Endothelial cell of umbilical vein (primary cell): ENCODE measurements around the gene FADS2. TPM values are rescaled to one million over a fixed set of nuclear protein-coding genes. Genes with fewer than 3 reads are reported as not detected.

ENCODE experiments used
- BruUV-seq: library from RNA; stranded (reverse); fragments of 400-500 nt; replicated peaks from 2 replicates; lab custom pipeline; 2021; lab: Mats Ljungman, UMichigan
- CTCF ChIA-PET: fragments of 300-600, 350-600 bp; sonication (Branson Sonifier 250); formaldehyde crosslinking; loops from one replicate; lab custom pipeline; 2021; ENCODE audit warnings: antibody characterized with exemption, inconsistent platforms; lab: Charles Lee
- POLR2A ChIA-PET: fragments of 300-600, 350-600 bp; sonication (Branson Sonifier 250); formaldehyde crosslinking; loops from one replicate; lab custom pipeline; 2021; ENCODE audit warnings: antibody characterized with exemption, inconsistent platforms; lab: Charles Lee
- DNase-seq: peaks from one replicate; pipeline ENCODE4 v3.0.0-alpha.2; 2011; ENCODE audit warnings: low read depth, low spot score
- FAIRE-seq: peaks from 2 replicates; lab custom pipeline; 2011; peaks lifted over from hg19 to GRCh38; lab: Jason Lieb, UNC
- H2AFZ ChIP-seq: 2 replicates; pipeline ENCODE4 v1.6.0; 2012; ENCODE audit warnings: low read depth, low read length, control low read depth, inconsistent platforms
- H3K27ac ChIP-seq: 2 replicates; pipeline ENCODE4 v1.5.1; 2011; ENCODE audit warnings: low read depth, mild to moderate bottlenecking, control low read depth, low read length, moderate library complexity; ENCODE audit not compliant: insufficient read depth
- H3K27me3 ChIP-seq, 2 experiments: 2 replicates each; pipeline versions ENCODE4 v1.6.0 to v1.6.1; 2011; ENCODE audit warnings: low read length in 2 of 2, mixed read lengths in 1 of 2; ENCODE audit not compliant: control insufficient read depth in 2 of 2, insufficient read depth in 2 of 2
- H3K36me3 ChIP-seq, 2 experiments: 2 replicates in 1 of 2; 3 replicates in 1 of 2; pipeline ENCODE4 v1.5.1; 2011; ENCODE audit warnings: low read length in 2 of 2, mild to moderate bottlenecking in 1 of 2, moderate library complexity in 1 of 2; ENCODE audit not compliant: control insufficient read depth in 2 of 2, insufficient read depth in 2 of 2; ENCODE audit errors: extremely low read depth in 1 of 2
- H3K4me1 ChIP-seq: 3 replicates; pipeline ENCODE4 v1.5.1; 2011; ENCODE audit warnings: mild to moderate bottlenecking, low read length; ENCODE audit not compliant: control insufficient read depth, insufficient read depth; ENCODE audit errors: extremely low read depth
- H3K4me2 ChIP-seq: 2 replicates; pipeline ENCODE4 v1.6.1; 2011; ENCODE audit warnings: low read length, control low read depth, mixed read lengths; ENCODE audit not compliant: insufficient read depth
- H3K4me3 ChIP-seq, 3 experiments: fragments of 200-600 bp in 1 of 3; sonication (generic), shearing (Covaris generic) in 1 of 3; replicated peaks in 1 of 3; 2 replicates each; pipeline ENCODE4 v1.5.1; 2011 to 2016; ENCODE audit warnings: control low read depth in 3 of 3, low read length in 3 of 3, mild to moderate bottlenecking in 2 of 3, inconsistent platforms in 1 of 3, low read depth in 1 of 3, moderate library complexity in 1 of 3; ENCODE audit not compliant: insufficient read depth in 1 of 3
- H3K79me2 ChIP-seq: 2 replicates; pipeline ENCODE4 v1.6.0; 2012; ENCODE audit warnings: low read length, inconsistent platforms; ENCODE audit not compliant: control insufficient read depth, insufficient read depth
- H3K9ac ChIP-seq: replicated peaks from 2 replicates; pipeline ENCODE3; 2011; ENCODE audit warnings: low read length, control low read depth; ENCODE audit not compliant: insufficient read depth; ENCODE audit errors: extremely low read depth
- H3K9me1 ChIP-seq: replicated peaks from 3 replicates; pipeline ENCODE4 v1.6.0; 2011; ENCODE audit warnings: mild to moderate bottlenecking, low read length; ENCODE audit not compliant: control insufficient read depth, insufficient read depth; ENCODE audit errors: extremely low read depth
- H3K9me3 ChIP-seq: replicated peaks from 2 replicates; pipeline ENCODE4 v1.5.1; 2012; ENCODE audit warnings: low read length, inconsistent platforms; ENCODE audit not compliant: control insufficient read depth, insufficient read depth
- H4K20me1 ChIP-seq: replicated peaks from 2 replicates; pipeline ENCODE3; 2011; ENCODE audit warnings: mild to moderate bottlenecking, low read length; ENCODE audit not compliant: control insufficient read depth, insufficient read depth; ENCODE audit errors: extremely low read depth
- EZH2 ChIP-seq: IDR thresholded peaks from 2 replicates; pipeline ENCODE4 v1.6.1; 2012; ENCODE audit warnings: borderline replicate concordance, low read depth, mild to moderate bottlenecking, moderate library complexity, low read length, inconsistent platforms; ENCODE audit not compliant: severe bottlenecking
- FOS ChIP-seq: IDR thresholded peaks from 2 replicates; pipeline ENCODE4 v1.6.1; 2011; ENCODE audit warnings: mild to moderate bottlenecking, low read length, moderate library complexity, borderline replicate concordance; ENCODE audit not compliant: insufficient read depth
- GATA2 ChIP-seq: IDR thresholded peaks from 2 replicates; pipeline ENCODE4 v1.7.0; 2011; ENCODE audit warnings: low read depth, mild to moderate bottlenecking, moderate library complexity, mixed read lengths, low read length; ENCODE audit not compliant: insufficient read length, insufficient read depth
- JUN ChIP-seq: IDR thresholded peaks from 2 replicates; pipeline ENCODE4 v1.6.1; 2011; ENCODE audit warnings: borderline replicate concordance, low read depth; ENCODE audit not compliant: insufficient read length, insufficient read depth
- MYC ChIP-seq: IDR thresholded peaks from one replicate; pipeline ENCODE4 v1.6.1; 2011; ENCODE audit warnings: mild to moderate bottlenecking, low read depth, low read length
- POLR2A ChIP-seq: IDR thresholded peaks from 2 replicates; pipeline ENCODE4 v1.6.1; 2012; ENCODE audit warnings: low read depth, mild to moderate bottlenecking, control low read depth, low read length
- POLR2AphosphoS5 ChIP-seq: IDR thresholded peaks from 2 replicates; pipeline ENCODE4 v1.6.1; 2012; ENCODE audit warnings: low read depth, mild to moderate bottlenecking, control low read depth, low read length, moderate library complexity; ENCODE audit not compliant: insufficient read depth
- dilution Hi-C: fragments of 300-500 bp; cut with MboI; formaldehyde crosslinking; loops from one replicate; pipeline ENCODE4 v1.15.0; 2019; ENCODE audit warnings: low sequenced_read_pairs; ENCODE audit not compliant: extremely low pct_ligation_motif_present
- intact Hi-C: fragments of 100-400 bp; cut with micrococcal nuclease; formaldehyde crosslinking; loops from one replicate; pipeline ENCODE4 v1.10.0; 2022
- polyA plus RNA-seq, 4 experiments: library from polyadenylated mRNA; depleted of rRNA in 3 of 4; stranded (reverse) in 3 of 4; unstranded in 1 of 4; fragments of >200 nt; gene quantifications; 2 replicates each; pipeline versions ENCODE4 v1.2.1 to v1.2.3, GENCODE V29; 2011 to 2012; ENCODE audit warnings: missing spikeins in 1 of 4
- total RNA-seq: library from RNA; stranded (reverse); gene quantifications from 2 replicates; pipeline ENCODE4 v1.2.3, GENCODE V29; 2021
- TF ChIP-seq, protein P1 (sequence below), 2 donors: IDR thresholded peaks; 1 replicate in 1 of 2; 2 replicates in 1 of 2; pipeline ENCODE4 v1.5.1; 2011; ENCODE audit warnings: low read length in 2 of 2, mild to moderate bottlenecking in 2 of 2, moderate library complexity in 2 of 2, control low read depth in 1 of 2, inconsistent platforms in 1 of 2, low read depth in 1 of 2; ENCODE audit not compliant: insufficient read depth in 1 of 2; ENCODE audit errors: extremely low read depth in 1 of 2
- TF ChIP-seq, protein P2 (sequence below): IDR thresholded peaks from 2 replicates; pipeline ENCODE4 v1.6.1; 2011; ENCODE audit not compliant: insufficient read depth, insufficient read length

Gene FADS2
- total and polyA plus RNA-seq, 2 donors (not counting 3 experiments of a cell fraction or from before 2014, with no cell fraction given), result 668 to 898 TPM

GRCh38 chr11:61895718-61896059 lies 67.6 kb downstream of the FADS2 start:
- ChIA-PET POLR2A (no interaction called here), CTCF (interaction anchor here (5.3 to 16.0 kb wide), 5 partner anchors 24 to 213 kb away, joined by 64 to 416 read pairs (median 276); no protein-coding TSS in a partner anchor)
- Histone ChIP-seq H4K20me1 (no peaks in the 10 kb centered on the region), H3K9me3 (no peaks in the 10 kb centered on the region), H3K9ac (no peak overlapping the region), H3K4me1 (peaks cover 3% of the 10 kb centered on the region), H3K4me3 (no peak overlapping the region), H3K36me3 (no peaks in the 10 kb centered on the region), H3K9me1 (no peaks in the 10 kb centered on the region), H3K4me2 (no peak overlapping the region), H3K79me2 (peaks cover 2% of the 10 kb centered on the region), H2AFZ (no peak overlapping the region), H3K27ac (no peak overlapping the region), H3K27me3 (no peaks in the 10 kb centered on the region)
- intact Hi-C loops (no loop called here), dilution Hi-C loops (no loop called here)
- DNase-seq (no peak), FAIRE-seq (no peak)
- TF ChIP-seq FOS, result no peak
- TF ChIP-seq, protein P1, sequence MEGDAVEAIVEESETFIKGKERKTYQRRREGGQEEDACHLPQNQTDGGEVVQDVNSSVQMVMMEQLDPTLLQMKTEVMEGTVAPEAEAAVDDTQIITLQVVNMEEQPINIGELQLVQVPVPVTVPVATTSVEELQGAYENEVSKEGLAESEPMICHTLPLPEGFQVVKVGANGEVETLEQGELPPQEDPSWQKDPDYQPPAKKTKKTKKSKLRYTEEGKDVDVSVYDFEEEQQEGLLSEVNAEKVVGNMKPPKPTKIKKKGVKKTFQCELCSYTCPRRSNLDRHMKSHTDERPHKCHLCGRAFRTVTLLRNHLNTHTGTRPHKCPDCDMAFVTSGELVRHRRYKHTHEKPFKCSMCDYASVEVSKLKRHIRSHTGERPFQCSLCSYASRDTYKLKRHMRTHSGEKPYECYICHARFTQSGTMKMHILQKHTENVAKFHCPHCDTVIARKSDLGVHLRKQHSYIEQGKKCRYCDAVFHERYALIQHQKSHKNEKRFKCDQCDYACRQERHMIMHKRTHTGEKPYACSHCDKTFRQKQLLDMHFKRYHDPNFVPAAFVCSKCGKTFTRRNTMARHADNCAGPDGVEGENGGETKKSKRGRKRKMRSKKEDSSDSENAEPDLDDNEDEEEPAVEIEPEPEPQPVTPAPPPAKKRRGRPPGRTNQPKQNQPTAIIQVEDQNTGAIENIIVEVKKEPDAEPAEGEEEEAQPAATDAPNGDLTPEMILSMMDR (IDR thresholded peaks at IDR 0.05; ENCODE audit: extremely low read depth in 1 of 2, insufficient read depth in 1 of 2, low read depth in 1 of 2, low read length in 2 of 2), result no peak
- BruUV-seq, result no TSS peak

- dilution Hi-C loops (no loop called here), intact Hi-C loops (loop anchor here (1.0 kb wide), 1 partner anchor 26 kb away; no protein-coding TSS in a partner anchor)
- Histone ChIP-seq H3K9me3 (no peaks in the 10 kb centered on the region), H3K36me3 (no peaks in the 10 kb centered on the region), H3K4me2 (no peak overlapping the region), H3K27me3 (no peaks in the 10 kb centered on the region), H3K4me3 (no peak overlapping the region), H2AFZ (no peak overlapping the region), H3K27ac (no peak overlapping the region), H3K79me2 (no peaks in the 10 kb centered on the region), H3K9me1 (no peaks in the 10 kb centered on the region), H3K4me1 (no peaks in the 10 kb centered on the region), H3K9ac (no peak overlapping the region), H4K20me1 (no peaks in the 10 kb centered on the region)
- no peak for DNase-seq
- BruUV-seq, result no TSS peak
- POLR2A ChIA-PET, result no interaction called here
- FAIRE-seq, result no peak
- CTCF ChIA-PET, result interaction anchor here (0.7 to 16.0 kb wide), 16 partner anchors 9 to 212 kb away, joined by 3 to 416 read pairs (median 15); no protein-coding TSS in a partner anchor
- TF ChIP-seq MYC, result no peak
- no peak for TF ChIP-seq EZH2
- no peak for TF ChIP-seq JUN
- no peak for TF ChIP-seq POLR2AphosphoS5
- TF ChIP-seq FOS, result no peak
- TF ChIP-seq, protein P1 (IDR thresholded peaks at IDR 0.05; ENCODE audit: extremely low read depth in 1 of 2, insufficient read depth in 1 of 2, low read depth in 1 of 2, low read length in 2 of 2), result no peak
- no peak for TF ChIP-seq POLR2A
- no peak for TF ChIP-seq GATA2
- TF ChIP-seq, protein P2, sequence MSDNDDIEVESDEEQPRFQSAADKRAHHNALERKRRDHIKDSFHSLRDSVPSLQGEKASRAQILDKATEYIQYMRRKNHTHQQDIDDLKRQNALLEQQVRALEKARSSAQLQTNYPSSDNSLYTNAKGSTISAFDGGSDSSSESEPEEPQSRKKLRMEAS, result no peak
These were observed 68.7 kb downstream of the FADS2 start for GRCh38 chr11:61896665-61897386.
